Naive thymus-derived CD4-positive, alpha-beta T cell (primary cell): ENCODE results near the gene DOK6. TPM values are rescaled to one million over a fixed set of nuclear protein-coding genes. Genes with fewer than 3 reads are reported as not detected.

Experiments used
- ATAC-seq: fragments of 150-1000 bp; cut with Tn5 transposase; 2 replicates; pipeline ENCODE4 v1.10.0; 2021; ENCODE audit warnings: mild to moderate bottlenecking, moderate library complexity
- CTCF ChIA-PET: fragments of 350-600 bp; sonication (Branson Sonifier 250); formaldehyde crosslinking; loops from one replicate; lab custom pipeline; 2021; ENCODE audit warnings: antibody characterized with exemption; lab: Charles Lee
- POLR2A ChIA-PET: fragments of 350-600 bp; sonication (Branson Sonifier 250); formaldehyde crosslinking; loops from one replicate; lab custom pipeline; 2021; ENCODE audit warnings: antibody characterized with exemption, inconsistent platforms; lab: Charles Lee
- DNase-seq, 9 donors: peaks; one replicate each; pipeline versions ENCODE4 v3.0.0 to v3.0.0-alpha.2; 2020 to 2022; ENCODE audit warnings: mixed read lengths in 1 of 9
- H3K27ac ChIP-seq: one replicate; pipeline ENCODE4 v1.7.0; 2013; ENCODE audit warnings: mild to moderate bottlenecking, low read depth, low read length, moderate library complexity
- H3K27me3 ChIP-seq, 2 donors: one replicate each; pipeline ENCODE4 v1.7.0; 2013; ENCODE audit warnings: low read length in 2 of 2, mild to moderate bottlenecking in 2 of 2, moderate library complexity in 2 of 2; ENCODE audit not compliant: control insufficient read depth in 2 of 2, insufficient read depth in 2 of 2
- H3K36me3 ChIP-seq, 3 experiments: 1 replicate in 2 of 3; 2 replicates in 1 of 3; pipeline ENCODE4 v1.7.0; 2013; ENCODE audit warnings: low read length in 3 of 3, mild to moderate bottlenecking in 3 of 3, moderate library complexity in 1 of 3; ENCODE audit not compliant: insufficient read depth in 3 of 3, control insufficient read depth in 2 of 3
- H3K4me1 ChIP-seq, 2 donors: one replicate each; pipeline ENCODE4 v1.7.0; 2013; ENCODE audit warnings: low read length in 2 of 2, mild to moderate bottlenecking in 2 of 2, moderate library complexity in 1 of 2; ENCODE audit not compliant: control insufficient read depth in 2 of 2, insufficient read depth in 2 of 2
- H3K4me3 ChIP-seq: 2 replicates; pipeline ENCODE4 v1.7.0; 2013; ENCODE audit warnings: mild to moderate bottlenecking, low read length
- H3K9me3 ChIP-seq, 3 experiments: 1 replicate in 2 of 3; 2 replicates in 1 of 3; pipeline ENCODE4 v1.7.0; 2013; ENCODE audit warnings: low read length in 3 of 3; ENCODE audit not compliant: control insufficient read depth in 2 of 3
- H3K27ac Mint-ChIP-seq, 9 donors: one replicate each; pipeline ENCODE4 v1.8.0; 2020 to 2022; ENCODE audit warnings: mixed read lengths in 9 of 9, mild to moderate bottlenecking in 8 of 9, moderate library complexity in 5 of 9, inconsistent platforms in 2 of 9
- H3K27me3 Mint-ChIP-seq, 5 donors: one replicate each; pipeline ENCODE4 v1.8.0; 2021 to 2022; ENCODE audit warnings: mixed read lengths in 5 of 5, mild to moderate bottlenecking in 1 of 5
- H3K36me3 Mint-ChIP-seq, 5 donors: one replicate each; pipeline ENCODE4 v1.8.0; 2020 to 2022; ENCODE audit warnings: mixed read lengths in 5 of 5, mild to moderate bottlenecking in 3 of 5, inconsistent platforms in 1 of 5
- H3K4me1 Mint-ChIP-seq, 7 donors: one replicate each; pipeline ENCODE4 v1.8.0; 2020 to 2022; ENCODE audit warnings: mixed read lengths in 7 of 7, mild to moderate bottlenecking in 3 of 7, inconsistent platforms in 1 of 7
- H3K4me3 Mint-ChIP-seq, 10 donors: one replicate each; pipeline ENCODE4 v1.8.0; 2020 to 2022; ENCODE audit warnings: mild to moderate bottlenecking in 10 of 10, mixed read lengths in 10 of 10, moderate library complexity in 6 of 10, inconsistent platforms in 2 of 10
- H3K9me3 Mint-ChIP-seq, 11 donors: one replicate each; pipeline ENCODE4 v1.8.0; 2020 to 2022; ENCODE audit warnings: mixed read lengths in 11 of 11, mild to moderate bottlenecking in 4 of 11, inconsistent platforms in 1 of 11, moderate library complexity in 1 of 11
- intact Hi-C, 2 donors: fragments of 100-400 bp; cut with micrococcal nuclease; formaldehyde crosslinking; loops; one replicate each; pipeline ENCODE4 v1.15.1; 2023
- polyA plus RNA-seq, 2 donors: library from polyadenylated mRNA; unstranded; fragments of 300-500 nt; fragmentation: Illumina TruSeq; gene quantifications; one replicate each; pipeline ENCODE4 v1.2.3, GENCODE V29; 2021
- total RNA-seq, 6 experiments: library from RNA in 5 of 6; stranded (reverse) in 5 of 6; gene quantifications; 1 replicate in 5 of 6; 2 replicates in 1 of 6; pipeline ENCODE4 v1.2.3 and lab custom pipeline; 2021 to 2026

The DOK6 gene
- total and polyA plus RNA-seq, 7 experiments from 2014 or later, result 0.06 to 0.11 TPM; not detected in 5

GRCh38 chr18:69770238-69770637, 369.6 kb downstream of the DOK6 start:
- Histone ChIP-seq H3K4me3 (no peak overlapping the region), H3K27ac (no peak overlapping the region), H3K36me3 (no peaks in the 10 kb centered on the region), H3K4me1 (no peaks in the 10 kb centered on the region), H3K27me3 (no peaks in the 10 kb centered on the region), H3K9me3 (no peaks in the 10 kb centered on the region)
- Mint-ChIP-seq H3K27ac (no peak overlapping the region), H3K27me3 (no peaks in the 10 kb centered on the region), H3K4me1 (peaks cover 7 to 19% (median 12%) of the 10 kb centered on the region in 7 donors), H3K36me3 (peaks cover 0 to 13% (median 10%) of the 10 kb centered on the region in 5 donors), H3K9me3 (peaks cover 0 to 23% (median 3%) of the 10 kb centered on the region in 11 donors), H3K4me3 (no peak overlapping the region)
- intact Hi-C loops, result no loop called here
- ChIA-PET CTCF (no interaction called here), POLR2A (no interaction called here)
- DNase-seq (no peak), ATAC-seq (no peak)

- Mint-ChIP-seq H3K4me3 (peak overlapping the region in 1 of 10 donors; percentile 5), H3K36me3 (peaks cover 0 to 10% (median 6%) of the 10 kb centered on the region in 5 donors), H3K27me3 (no peaks in the 10 kb centered on the region), H3K9me3 (peaks cover 0 to 19% (median 3%) of the 10 kb centered on the region in 11 donors), H3K4me1 (peaks cover 7 to 19% (median 12%) of the 10 kb centered on the region in 7 donors), H3K27ac (no peak overlapping the region)
- Histone ChIP-seq H3K9me3 (no peaks in the 10 kb centered on the region), H3K27ac (no peak overlapping the region), H3K27me3 (no peaks in the 10 kb centered on the region), H3K36me3 (no peaks in the 10 kb centered on the region), H3K4me1 (no peaks in the 10 kb centered on the region), H3K4me3 (no peak overlapping the region)
- DNase-seq (no peak), ATAC-seq (no peak)
- ChIA-PET POLR2A (no interaction called here), CTCF (no interaction called here)
- intact Hi-C loops, result no loop called here
These were observed 374.1 kb downstream of the DOK6 start for GRCh38 chr18:69774831-69775230.

- POLR2A ChIA-PET, result no interaction called here
- no peak overlapping the region for H3K27ac Mint-ChIP-seq
- no peaks in the 10 kb centered on the region for H3K4me1 ChIP-seq
- CTCF ChIA-PET, result interaction anchor here (0.6 kb wide), 1 partner anchor 1560 kb away, joined by 3 read pairs; no protein-coding TSS in a partner anchor
- intact Hi-C loops, result no loop called here
- no peak overlapping the region for H3K4me3 ChIP-seq
- no peak for DNase-seq
- H3K36me3 Mint-ChIP-seq, result peaks cover 0 to 12% (median 5%) of the 10 kb centered on the region in 5 donors
- no peaks in the 10 kb centered on the region for H3K27me3 ChIP-seq
- H3K36me3 ChIP-seq, result no peaks in the 10 kb centered on the region
- H3K27ac ChIP-seq, result no peak overlapping the region
- H3K9me3 Mint-ChIP-seq, result peaks cover 0 to 17% (median 3%) of the 10 kb centered on the region in 11 donors
- H3K4me3 Mint-ChIP-seq, result no peak overlapping the region
- peaks cover 7 to 19% (median 12%) of the 10 kb centered on the region in 7 donors for H3K4me1 Mint-ChIP-seq
- H3K27me3 Mint-ChIP-seq, result no peaks in the 10 kb centered on the region
- no peak for ATAC-seq
- no peaks in the 10 kb centered on the region for H3K9me3 ChIP-seq
These were observed 376.6 kb downstream of the DOK6 start for GRCh38 chr18:69777248-69777647.

GRCh38 chr18:69778680-69779079, 378.0 kb downstream of the DOK6 start:
- ATAC-seq (no peak), DNase-seq (no peak)
- Histone ChIP-seq H3K27ac (no peak overlapping the region), H3K4me3 (no peak overlapping the region), H3K36me3 (no peaks in the 10 kb centered on the region), H3K4me1 (no peaks in the 10 kb centered on the region), H3K9me3 (no peaks in the 10 kb centered on the region), H3K27me3 (no peaks in the 10 kb centered on the region)
- intact Hi-C loops, result no loop called here
- no peak overlapping the region for H3K4me3 Mint-ChIP-seq
- peaks cover 0 to 12% (median 0%) of the 10 kb centered on the region in 5 donors for H3K36me3 Mint-ChIP-seq
- no peaks in the 10 kb centered on the region for H3K27me3 Mint-ChIP-seq
- ChIA-PET CTCF (no interaction called here), POLR2A (no interaction called here)
- H3K9me3 Mint-ChIP-seq, result peaks cover 0 to 13% (median 0%) of the 10 kb centered on the region in 11 donors
- no peak overlapping the region for H3K27ac Mint-ChIP-seq
- peaks cover 7 to 14% (median 11%) of the 10 kb centered on the region in 7 donors for H3K4me1 Mint-ChIP-seq

GRCh38 chr18:69780851-69781250, 380.2 kb downstream of the DOK6 start:
- Histone ChIP-seq H3K4me3 (no peak overlapping the region), H3K36me3 (no peaks in the 10 kb centered on the region), H3K27me3 (no peaks in the 10 kb centered on the region), H3K27ac (no peak overlapping the region), H3K9me3 (no peaks in the 10 kb centered on the region), H3K4me1 (no peaks in the 10 kb centered on the region)
- H3K4me3 Mint-ChIP-seq, result no peak overlapping the region
- ATAC-seq, result no peak
- no peaks in the 10 kb centered on the region for H3K4me1 Mint-ChIP-seq
- no peak overlapping the region for H3K27ac Mint-ChIP-seq
- CTCF ChIA-PET, result no interaction called here
- intact Hi-C loops, result no loop called here
- peaks cover 0 to 5% (median 0%) of the 10 kb centered on the region in 5 donors for H3K36me3 Mint-ChIP-seq
- H3K27me3 Mint-ChIP-seq, result no peaks in the 10 kb centered on the region
- POLR2A ChIA-PET, result no interaction called here
- no peaks in the 10 kb centered on the region for H3K9me3 Mint-ChIP-seq
- DNase-seq, result no peak

- H3K36me3 Mint-ChIP-seq, result peaks cover 0 to 5% (median 2%) of the 10 kb centered on the region in 5 donors
- Histone ChIP-seq H3K4me1 (no peaks in the 10 kb centered on the region), H3K4me3 (no peak overlapping the region), H3K9me3 (no peaks in the 10 kb centered on the region), H3K36me3 (no peaks in the 10 kb centered on the region), H3K27me3 (no peaks in the 10 kb centered on the region), H3K27ac (no peak overlapping the region)
- POLR2A ChIA-PET, result no interaction called here
- no peaks in the 10 kb centered on the region for H3K27me3 Mint-ChIP-seq
- no peaks in the 10 kb centered on the region for H3K9me3 Mint-ChIP-seq
- no peaks in the 10 kb centered on the region for H3K4me1 Mint-ChIP-seq
- intact Hi-C loops, result no loop called here
- no peak for DNase-seq
- no peak overlapping the region for H3K27ac Mint-ChIP-seq
- no peak for ATAC-seq
- H3K4me3 Mint-ChIP-seq, result no peak overlapping the region
- CTCF ChIA-PET, result no interaction called here
These were observed 384.1 kb downstream of the DOK6 start for GRCh38 chr18:69784815-69785214.

DNA sequence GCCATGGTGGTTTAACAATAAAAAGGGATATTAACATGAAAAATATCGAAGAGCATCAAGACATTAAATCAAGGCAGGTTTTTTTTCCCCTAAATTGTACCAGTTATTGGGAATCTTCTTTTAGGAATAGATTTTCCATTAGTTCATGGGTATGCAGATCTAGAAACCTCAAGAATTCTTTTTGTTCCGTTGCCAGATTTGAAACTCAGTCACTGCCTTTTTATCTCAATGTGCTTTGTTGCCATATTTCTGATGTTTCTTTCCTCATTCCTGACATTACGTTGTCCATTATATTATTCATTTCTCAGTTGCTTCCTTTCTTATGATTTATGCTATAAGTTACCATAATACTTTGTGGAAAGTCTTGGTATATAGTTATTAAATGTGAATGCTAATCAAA, 384.8 kb downstream of the DOK6 start:
- Mint-ChIP-seq H3K4me3 (no peak overlapping the region), H3K36me3 (peaks cover 0 to 5% (median 2%) of the 10 kb centered on the region in 5 donors), H3K27me3 (no peaks in the 10 kb centered on the region), H3K4me1 (no peaks in the 10 kb centered on the region), H3K9me3 (no peaks in the 10 kb centered on the region), H3K27ac (no peak overlapping the region)
- DNase-seq (no peak), ATAC-seq (no peak)
- intact Hi-C loops, result no loop called here
- POLR2A ChIA-PET, result no interaction called here
- Histone ChIP-seq H3K36me3 (no peaks in the 10 kb centered on the region), H3K4me3 (no peak overlapping the region), H3K27me3 (no peaks in the 10 kb centered on the region), H3K9me3 (no peaks in the 10 kb centered on the region), H3K4me1 (no peaks in the 10 kb centered on the region), H3K27ac (no peak overlapping the region)
- CTCF ChIA-PET, result no interaction called here
